ENCODE results near the gene NAT9.
A peak's percentile ranks its signal among the peaks of the same experiment; 100 is the strongest.

NAT9 gene

GRCh38 chr17:74744714-74745547, 31.2 kb downstream of the NAT9 start:
- peak; percentile 79 to 83 for DNase-seq (ENCODE audit: low read depth in 2 of 2)

DNA sequence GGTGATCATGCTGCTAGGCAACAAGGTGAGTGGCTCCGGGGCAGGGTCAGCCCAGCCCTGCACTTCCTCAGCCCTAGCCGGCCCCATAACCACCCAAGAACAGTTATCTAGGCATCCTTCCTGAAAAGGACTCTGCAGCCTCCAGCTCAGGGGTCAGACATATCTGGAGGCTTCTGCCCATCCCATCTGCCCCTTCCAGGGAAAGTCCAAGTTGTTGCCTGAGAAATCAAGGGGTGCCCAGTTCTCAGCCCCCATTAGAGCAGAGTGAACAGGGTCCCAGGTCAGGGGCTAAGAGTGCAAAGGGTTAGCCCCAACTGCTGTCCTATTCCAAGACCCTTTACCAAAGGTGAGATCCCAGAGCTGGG, 31.8 kb downstream of the NAT9 start:
- no peak for DNase-seq (ENCODE audit: low read depth in 2 of 2)

GRCh38 chr17:74743755-74744154, 32.4 kb downstream of the NAT9 start:
- DNase-seq (ENCODE audit: low read depth in 2 of 2) = no peak

DNA sequence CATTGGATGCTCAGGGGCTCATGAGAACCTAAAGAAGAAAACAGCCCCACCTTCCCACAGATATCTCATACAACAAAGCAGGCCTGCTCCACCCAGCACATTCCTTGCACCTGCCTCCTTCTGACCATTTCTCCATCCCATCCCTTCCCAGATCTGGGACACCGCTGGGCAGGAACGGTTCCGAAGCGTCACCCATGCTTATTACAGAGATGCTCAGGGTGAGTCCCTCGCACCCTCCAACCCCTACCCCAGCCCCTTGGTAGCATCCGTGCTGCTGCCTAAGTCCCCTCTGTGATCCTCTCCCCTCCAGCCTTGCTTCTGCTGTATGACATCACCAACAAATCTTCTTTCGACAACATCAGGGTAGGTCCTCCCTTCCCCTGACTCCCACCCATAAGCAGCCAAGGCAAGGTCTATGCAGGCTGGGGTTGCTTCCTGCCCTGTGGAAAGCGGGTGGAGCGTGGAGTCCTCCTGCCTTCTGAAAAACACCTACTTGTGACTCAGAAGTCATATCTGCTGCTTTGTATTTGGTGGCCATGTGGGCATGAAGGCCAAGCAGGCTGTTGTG, 33.1 kb downstream of the NAT9 start:
- DNase-seq (ENCODE audit: low read depth in 2 of 2) = no peak

GRCh38 chr17:74742153-74742515, 34.0 kb downstream of the NAT9 start:
- DNase-seq (ENCODE audit: low read depth in 2 of 2) = no peak

DNA sequence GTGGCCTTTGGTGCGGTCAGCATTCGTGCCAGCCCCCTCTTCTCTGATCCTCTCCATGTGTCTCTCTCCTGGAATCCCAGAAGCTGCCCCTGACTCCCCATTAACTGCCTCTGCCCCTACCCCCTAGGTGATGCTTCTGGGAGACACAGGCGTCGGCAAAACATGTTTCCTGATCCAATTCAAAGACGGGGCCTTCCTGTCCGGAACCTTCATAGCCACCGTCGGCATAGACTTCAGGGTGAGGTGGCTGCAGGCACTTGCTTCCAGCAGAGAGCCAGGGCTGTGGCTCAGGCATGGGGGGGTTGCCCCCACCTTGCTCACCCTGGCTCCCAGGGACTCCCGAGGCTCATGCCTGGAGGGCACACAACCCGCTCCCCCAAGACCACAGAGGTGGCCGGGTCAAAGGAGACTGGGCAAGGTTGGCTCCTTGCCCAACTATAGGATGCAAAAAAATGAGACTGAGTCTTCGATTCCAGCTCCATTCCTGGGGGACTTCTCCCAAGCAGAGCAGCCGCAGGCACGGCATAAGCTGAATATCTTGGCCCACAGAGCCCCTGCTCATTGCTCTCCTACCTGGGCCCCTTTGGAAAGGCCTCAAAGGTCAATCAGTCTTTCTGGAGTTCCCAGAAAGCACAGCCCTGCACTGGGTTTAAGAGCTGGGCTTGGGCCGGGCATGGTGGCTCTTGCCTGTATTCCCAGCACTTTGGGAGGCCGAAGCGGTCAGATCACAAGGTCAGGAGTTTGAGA, 35.3 kb downstream of the NAT9 start:
- DNase-seq (ENCODE audit: low read depth in 2 of 2) = no peak

- DNase-seq (ENCODE audit: low read depth in 2 of 2) = no peak
These were observed 36.0 kb downstream of the NAT9 start for GRCh38 chr17:74740173-74740572.

DNA sequence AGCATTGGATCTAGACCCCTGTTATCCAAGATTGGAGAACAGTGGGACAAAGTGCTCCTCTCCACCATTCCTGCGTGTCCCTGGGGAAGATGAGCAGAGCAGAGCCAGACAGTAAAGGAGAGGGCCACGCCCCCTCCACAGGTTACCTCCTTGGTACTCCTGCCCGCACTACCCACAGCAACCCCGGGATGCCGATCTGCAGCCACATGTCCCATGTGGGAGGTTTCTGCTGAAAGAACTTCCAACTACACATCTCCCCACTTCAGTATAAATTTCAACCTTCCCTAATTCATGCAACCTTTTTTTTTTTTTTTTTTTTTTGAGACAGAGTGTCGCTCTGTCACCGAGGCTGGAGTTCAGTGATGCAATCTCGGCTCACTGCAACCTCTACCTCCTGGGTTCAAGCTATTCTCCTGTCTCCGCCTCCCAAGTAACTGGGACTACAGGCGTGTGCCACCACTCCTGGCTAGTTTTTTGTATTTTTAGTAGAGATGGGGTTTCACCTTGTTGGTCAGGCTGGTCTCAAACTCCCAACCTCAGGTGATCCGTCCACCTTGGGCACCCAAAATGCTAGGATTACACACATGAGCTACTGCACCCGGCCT, 36.8 kb downstream of the NAT9 start:
- DNase-seq (ENCODE audit: low read depth in 2 of 2) = no peak

DNA sequence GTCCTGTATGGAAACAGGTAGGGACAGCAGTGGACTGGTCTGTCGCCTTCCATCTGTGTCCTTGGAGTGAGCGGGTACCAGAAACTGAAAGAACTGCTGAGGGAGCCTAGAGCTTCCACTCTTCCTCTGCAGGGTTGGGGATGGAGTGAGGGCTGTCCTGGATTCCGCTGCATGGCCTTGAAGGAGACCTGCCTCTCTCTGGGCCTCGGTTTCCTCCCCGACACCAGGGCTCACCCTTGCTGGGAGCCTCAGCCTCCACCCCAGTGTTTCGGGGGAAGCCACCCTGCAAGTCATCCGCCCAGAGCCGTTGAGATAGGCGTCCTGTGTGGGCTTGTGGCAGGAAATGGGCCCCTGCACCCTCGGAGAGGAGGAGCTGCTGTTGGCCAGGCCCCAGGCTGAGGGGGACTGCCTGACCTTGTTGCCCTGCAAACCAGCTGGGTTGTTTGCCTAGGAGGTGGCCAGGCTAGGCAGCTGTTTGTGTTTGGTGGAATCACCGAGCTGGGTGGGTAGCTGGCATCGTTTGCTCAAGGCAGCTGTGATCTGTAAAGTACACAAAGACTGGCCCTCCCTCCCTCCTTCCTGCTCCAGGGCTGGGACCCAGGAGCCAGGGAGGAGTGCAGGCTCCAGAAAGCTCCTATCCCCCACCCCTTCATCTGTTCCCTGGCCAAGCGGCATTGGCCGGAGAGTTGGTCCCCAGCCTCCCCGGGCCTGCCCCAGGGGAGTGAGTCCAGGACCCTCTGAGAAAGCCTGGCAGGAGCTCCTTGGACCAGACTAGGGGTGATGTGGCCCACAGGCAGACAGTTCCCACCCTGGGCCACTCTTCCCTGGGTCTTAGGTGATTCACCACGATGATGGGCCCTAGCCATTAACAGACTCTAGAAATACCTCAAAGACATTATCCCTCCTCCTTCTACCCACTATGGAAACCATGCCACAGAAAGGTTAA, 37.8 kb downstream of the NAT9 start:
- peak; percentile 60 to 66 for DNase-seq (ENCODE audit: low read depth in 2 of 2)

DNA sequence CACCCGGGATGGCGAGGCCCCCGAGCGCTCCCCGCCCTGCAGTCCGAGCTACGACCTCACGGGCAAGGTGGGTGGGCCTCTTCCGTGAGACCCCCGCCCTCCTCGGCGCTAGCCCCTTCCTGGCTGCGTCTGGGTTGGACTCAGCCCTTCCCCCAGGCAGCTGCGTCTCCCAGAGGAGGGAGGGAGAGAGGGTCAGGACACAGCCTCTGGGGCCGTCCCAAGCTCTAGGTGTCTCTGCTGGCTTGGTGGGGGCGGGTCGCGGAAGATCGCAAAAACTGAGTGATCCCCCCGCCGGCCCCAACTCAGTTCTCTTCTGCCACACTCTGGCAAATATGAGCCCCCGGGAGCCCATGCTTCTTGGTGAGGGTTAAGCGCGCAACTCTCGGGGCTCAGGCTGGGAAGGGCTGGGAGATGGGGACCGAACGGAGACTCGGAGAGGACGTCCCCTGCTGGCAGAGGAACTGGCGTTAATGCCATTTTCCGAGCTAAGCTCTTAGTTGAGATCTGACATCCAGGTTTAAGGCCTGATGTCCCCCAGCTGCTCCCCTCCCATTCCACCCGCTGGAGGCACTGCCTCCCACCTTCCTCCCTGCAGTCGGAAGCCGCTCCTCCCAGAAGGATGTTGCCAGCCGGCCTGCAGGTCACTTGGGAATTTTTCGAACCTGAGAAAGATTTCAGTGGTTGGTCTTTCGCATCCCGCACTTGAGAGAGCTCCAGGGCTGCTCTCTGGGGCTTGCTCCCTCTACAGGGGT, 38.7 kb downstream of the NAT9 start:
- no peak for DNase-seq (ENCODE audit: low read depth in 2 of 2)

DNA sequence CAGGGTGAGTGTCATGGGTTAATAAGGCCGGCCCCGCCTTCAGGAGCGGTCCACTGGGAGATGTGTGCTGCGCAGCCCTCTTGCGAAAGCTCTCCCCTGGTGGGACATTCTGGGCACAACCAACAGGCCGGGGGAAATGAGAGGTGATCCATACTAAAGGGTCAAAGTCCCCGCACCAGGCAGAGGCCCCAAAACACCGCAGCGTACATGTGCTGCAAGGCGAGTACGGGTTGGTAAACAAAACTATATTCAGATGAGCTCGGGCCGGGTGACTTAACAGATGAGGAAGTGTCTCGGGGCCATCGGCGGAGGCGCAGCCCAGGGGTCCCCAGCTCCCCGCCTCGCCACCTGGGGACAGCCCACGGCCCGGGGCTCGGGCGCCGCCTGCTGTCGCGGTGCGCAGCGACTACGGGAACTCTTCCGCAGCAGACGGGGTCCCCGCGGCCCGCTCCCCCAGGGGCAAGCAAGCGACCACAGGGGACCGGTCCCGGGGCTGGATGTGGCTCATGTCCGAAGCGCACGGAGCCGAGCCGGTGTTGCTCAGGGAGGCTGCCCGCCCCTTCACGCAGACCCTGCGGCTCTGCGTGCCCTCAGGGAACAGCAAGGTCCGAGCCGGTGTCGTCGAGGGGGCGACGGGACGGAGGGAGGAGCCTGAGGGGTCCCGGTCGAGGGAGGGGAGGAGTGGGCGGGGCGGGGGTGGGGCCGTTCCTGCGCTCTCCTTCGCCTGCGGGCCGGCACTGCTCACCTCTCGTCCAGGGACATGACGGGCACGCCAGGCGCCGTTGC, 39.4 kb downstream of the NAT9 start, which contains the start of gene RAB37:
Gene RAB37, plus strand, starts transcription at position 744 of the 786 bp plus-strand sequence. Its CDS starts 17 bp downstream, at position 761.
- DNase-seq (ENCODE audit: low read depth in 2 of 2) = no peak

DNA sequence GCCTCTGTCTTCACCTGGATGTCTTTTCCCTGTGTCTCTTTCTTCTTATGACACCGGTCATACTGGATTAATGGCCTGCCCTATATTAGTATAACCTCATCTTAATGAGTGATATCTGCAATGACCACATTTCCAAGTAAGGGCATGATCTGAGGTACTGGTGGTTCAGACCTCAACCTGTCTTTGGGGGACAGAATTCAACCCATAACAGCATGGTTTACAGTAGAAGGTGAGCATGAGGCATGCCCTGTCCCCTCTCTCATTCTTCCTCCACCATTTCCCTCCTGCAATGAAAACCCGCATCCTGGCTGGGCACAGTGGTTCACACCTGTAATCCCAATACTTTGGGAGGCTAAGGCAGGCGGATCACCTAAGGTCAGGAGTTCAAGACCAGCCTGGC, 41.9 kb downstream of the NAT9 start:
- no peak for DNase-seq (ENCODE audit: low read depth in 2 of 2)

DNA sequence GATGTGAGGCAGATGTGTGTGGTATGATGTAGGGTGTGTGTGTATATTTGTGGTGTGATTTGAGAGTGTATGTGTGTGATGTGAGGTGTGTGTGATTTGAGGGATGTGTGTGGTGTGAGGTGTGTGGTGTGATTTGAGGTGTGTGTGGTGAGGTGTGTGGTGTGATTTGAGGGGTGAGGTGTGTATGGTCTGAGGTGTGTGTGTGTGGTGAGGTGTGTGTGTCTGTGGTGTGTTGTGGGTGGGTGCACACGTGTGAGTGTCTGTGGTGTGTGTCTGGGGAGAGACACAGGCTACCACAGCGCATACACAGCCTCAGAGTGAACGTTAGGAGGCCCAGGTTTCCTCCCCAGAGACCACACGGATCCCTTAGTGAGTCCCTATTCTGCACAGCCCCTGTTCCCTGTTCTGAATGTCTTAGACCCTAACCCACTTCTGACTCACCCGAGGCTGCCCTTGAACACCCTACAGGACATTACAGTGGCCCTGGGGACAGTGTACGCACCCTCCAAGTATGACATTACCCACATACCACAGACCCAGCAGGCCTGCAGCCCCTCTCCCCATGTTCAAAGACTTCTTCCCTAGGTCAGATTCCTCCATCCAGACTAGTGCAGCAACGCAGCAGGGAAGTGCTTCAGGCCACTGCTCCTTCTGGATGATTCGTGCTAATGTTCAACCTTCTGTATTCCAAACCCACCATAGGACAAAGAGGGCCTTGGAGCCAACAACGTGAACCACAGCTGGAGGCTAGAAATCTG, 42.6 kb downstream of the NAT9 start:
- DNase-seq (ENCODE audit: low read depth in 2 of 2) = no peak

DNA sequence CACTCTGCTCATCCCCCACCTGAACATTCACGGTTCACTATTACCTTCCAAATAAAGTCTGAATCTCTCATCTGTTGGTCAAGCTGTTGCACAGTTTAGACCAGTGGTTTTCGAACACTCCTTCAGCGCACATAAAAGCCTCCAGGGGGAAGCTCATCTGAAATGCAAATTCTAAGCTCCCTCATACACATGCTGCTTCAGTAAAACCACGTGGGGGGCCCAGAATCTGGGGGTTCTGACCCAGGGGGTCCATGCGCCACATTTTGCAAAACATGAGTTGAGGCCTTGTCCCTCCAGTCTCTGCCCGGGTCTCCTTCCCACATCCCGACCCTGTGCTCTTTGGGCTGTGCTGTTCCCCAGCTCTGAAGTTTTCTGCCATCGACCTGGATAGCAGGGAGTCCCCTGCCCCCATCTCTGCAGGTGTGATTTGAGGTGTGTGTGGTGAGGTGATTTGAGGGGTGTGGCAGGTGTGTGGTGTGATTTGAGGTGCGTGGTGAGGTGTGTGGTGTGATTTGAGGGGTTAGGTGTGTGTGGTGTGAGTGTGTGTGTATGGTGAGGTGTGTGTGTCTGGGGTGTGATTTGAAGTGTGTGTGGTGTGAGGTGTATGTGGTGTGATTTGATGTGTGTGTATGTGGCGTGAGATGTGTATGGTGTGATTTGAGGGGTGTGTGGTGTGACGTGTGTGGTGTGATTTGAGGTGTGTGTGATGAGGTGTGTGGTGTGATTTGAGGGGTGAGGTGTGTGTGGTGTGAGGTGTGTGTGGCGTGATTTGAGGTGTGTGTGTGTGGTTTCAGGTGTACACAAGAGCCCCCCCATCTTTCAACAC, 43.9 kb downstream of the NAT9 start:
- DNase-seq (ENCODE audit: low read depth in 2 of 2) = no peak

DNA sequence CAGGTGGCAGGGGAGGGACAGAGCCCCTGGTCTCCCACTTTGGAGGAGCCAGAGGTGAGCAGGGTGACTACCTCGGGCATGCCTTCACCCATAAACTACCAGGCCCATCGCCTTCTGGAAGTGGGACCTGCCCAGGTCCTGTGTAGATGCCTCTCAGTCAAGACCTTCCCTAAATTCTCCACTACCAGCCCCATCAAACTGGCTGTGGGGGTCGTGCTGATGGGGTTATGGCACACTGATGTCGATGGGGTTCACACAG, 44.9 kb downstream of the NAT9 start:
- no peak for DNase-seq (ENCODE audit: low read depth in 2 of 2)

GRCh38 chr17:74730491-74731346, 45.4 kb downstream of the NAT9 start:
- no peak for DNase-seq (ENCODE audit: low read depth in 2 of 2)

- DNase-seq (ENCODE audit: low read depth in 2 of 2) = no peak
These were observed 46.3 kb downstream of the NAT9 start for GRCh38 chr17:74729866-74730265.

All from stimulated activated CD4-positive, alpha-beta T cell treated with anti-CD3 and anti-CD28 coated beads, Interleukin-4, amount 100 ng/mL, for 48 hours (primary cell).